Spleen (tissue), 11 donors: ENCODE data around the gene CFAP20DC. TPM values are rescaled to one million over a fixed set of nuclear protein-coding genes. Genes with fewer than 3 reads are reported as not detected.

Experiments
- DNase-seq: peaks from one replicate; pipeline ENCODE4 v3.0.0-alpha.2; 2020
- H3K27ac ChIP-seq, 8 donors: fragments of 200-600 bp; sonication (generic) in 7 of 8; 1 replicate in 4 of 8; 2 replicates in 4 of 8; pipeline versions ENCODE4 v1.5.0 to v1.8.0; 2016 to 2021; ENCODE audit warnings: inconsistent platforms in 4 of 8, mild to moderate bottlenecking in 4 of 8, moderate library complexity in 1 of 8
- H3K27me3 ChIP-seq, 7 donors: fragments of 200-600 bp; sonication (generic) in 6 of 7; replicated peaks in 1 of 7; 1 replicate in 4 of 7; 2 replicates in 3 of 7; pipeline versions ENCODE4 v1.5.0 to v1.8.0; 2016 to 2021; ENCODE audit warnings: inconsistent platforms in 3 of 7, mild to moderate bottlenecking in 1 of 7
- H3K36me3 ChIP-seq, 6 donors: fragments of 200-600 bp; sonication (generic) in 5 of 6; 1 replicate in 4 of 6; 2 replicates in 2 of 6; pipeline versions ENCODE4 v1.5.0 to v1.8.0; 2016 to 2021; ENCODE audit warnings: inconsistent platforms in 2 of 6
- H3K4me1 ChIP-seq, 6 donors: fragments of 200-600 bp; sonication (generic) in 5 of 6; 1 replicate in 3 of 6; 2 replicates in 3 of 6; pipeline versions ENCODE4 v1.5.0 to v1.8.0; 2016 to 2021; ENCODE audit warnings: inconsistent platforms in 3 of 6
- H3K4me3 ChIP-seq, 8 donors: fragments of 200-600 bp; sonication (generic) in 7 of 8; 1 replicate in 4 of 8; 2 replicates in 4 of 8; pipeline versions ENCODE4 v1.5.0 to v1.8.0; 2016 to 2021; ENCODE audit warnings: inconsistent platforms in 4 of 8, mild to moderate bottlenecking in 4 of 8, moderate library complexity in 2 of 8
- H3K9me3 ChIP-seq, 8 donors: fragments of 200-600 bp; sonication (generic) in 7 of 8; 1 replicate in 4 of 8; 2 replicates in 4 of 8; pipeline versions ENCODE4 v1.5.0 to v1.8.0; 2016 to 2021; ENCODE audit warnings: inconsistent platforms in 4 of 8
- CTCF ChIP-seq, 11 experiments: fragments of 200-600 bp in 7 of 11; fragments of 450-650 bp in 4 of 11; sonication (generic) in 4 of 11; IDR thresholded peaks in 8 of 11; conservative IDR thresholded peaks in 3 of 11; 1 replicate in 7 of 11; 2 replicates in 4 of 11; pipeline versions ENCODE4 v1.4.0 to v1.8.0; 2016 to 2021; ENCODE audit warnings: antibody characterized with exemption in 11 of 11, inconsistent platforms in 4 of 11, mild to moderate bottlenecking in 1 of 11
- POLR2A ChIP-seq, 3 donors: fragments of 450-650 bp; IDR thresholded peaks; one replicate each; pipeline ENCODE4 v1.5.1; 2017; ENCODE audit warnings: antibody characterized with exemption in 3 of 3, mild to moderate bottlenecking in 1 of 3
- POLR2AphosphoS5 ChIP-seq, 3 donors: sonication (generic); formaldehyde crosslinking; IDR thresholded peaks; one replicate each; pipeline ENCODE4 v1.5.1; 2017; ENCODE audit warnings: antibody characterized with exemption in 3 of 3
- WGBS, 5 donors: extraction: QIAGEN DNeasy Blood & Tissue Kit in 3 of 5; methylation state at CpG; one replicate each; pipeline versions ENCODE4 v1.1.5 to v1.1.7; 2013 to 2018; 5-methylcytosine and 5-hydroxymethylcytosine counted together
- intact Hi-C: fragments of 100-400 bp; cut with DNase I; formaldehyde crosslinking; loops from one replicate; pipeline ENCODE4 v1.15.0; 2023; ENCODE audit warnings: low total_unique reads
- polyA plus RNA-seq, 3 donors: library from polyadenylated mRNA; stranded (reverse); fragments of 200-250 nt; gene quantifications; one replicate each; pipeline ENCODE4 v1.2.1, GENCODE V29; 2013
- total RNA-seq, 7 donors: library from RNA; depleted of rRNA in 3 of 7; stranded (reverse); fragments of >200 nt in 3 of 7; fragmentation: NEBNext Ultra II Directional in 4 of 7; extraction: Animal tissue kit (Norgen Biotek cat#: 25700) in 4 of 7; gene quantifications; one replicate each; pipeline versions ENCODE4 v1.1.0 to v1.2.1, GENCODE V29; 2016 to 2021
- donor health status: healthy with polysubstance abuse.
- donor health status: DM: no; HTN: no; CAD: no; lungs with moderate emphysema.
- donor health status: DM: no; HTN: no; CAD: no.
- donor health status: Bipolar disorder and iron deficiency.
- donor health status: healthy.
- donor health status: DM: no; HTN: no; CAD: no.
- donor health status: DM: yes; HTN: yes; CAD: no.

Gene CFAP20DC
- total and polyA plus RNA-seq, 10 donors, result 0.20 to 1.2 (median 0.58) TPM

GRCh38 chr3:58792921-58793451 is 256.8 kb downstream of the CFAP20DC start:
- no peaks in the 10 kb centered on the region for H3K9me3 ChIP-seq
- no peak overlapping the region for H3K4me3 ChIP-seq
- DNase-seq, result no peak
- H3K27me3 ChIP-seq, result no peaks in the 10 kb centered on the region
- no peak for TF ChIP-seq POLR2A (IDR thresholded peaks at IDR 0.05)
- no peak for TF ChIP-seq POLR2AphosphoS5 (IDR thresholded peaks at IDR 0.05)
- TF ChIP-seq CTCF (IDR thresholded peaks at IDR 0.05 in 8 of 11, conservative IDR thresholded peaks at IDR 0.05 in 3 of 11), result no peak
- H3K4me1 ChIP-seq, result no peaks in the 10 kb centered on the region
- no peaks in the 10 kb centered on the region for H3K36me3 ChIP-seq
- intact Hi-C loops, result no loop called here
- no peak overlapping the region for H3K27ac ChIP-seq
- WGBS, 5 donors, result 39 to 61% (median 47%) methylated on average over 2 of the region's 2 CpGs

GRCh38 chr3:58789385-58789784 is 260.4 kb downstream of the CFAP20DC start:
- Histone ChIP-seq H3K4me3 (no peak overlapping the region), H3K27me3 (no peaks in the 10 kb centered on the region), H3K27ac (no peak overlapping the region), H3K36me3 (no peaks in the 10 kb centered on the region), H3K9me3 (no peaks in the 10 kb centered on the region), H3K4me1 (no peaks in the 10 kb centered on the region)
- TF ChIP-seq CTCF (IDR thresholded peaks at IDR 0.05 in 8 of 11, conservative IDR thresholded peaks at IDR 0.05 in 3 of 11), result no peak
- TF ChIP-seq POLR2AphosphoS5 (IDR thresholded peaks at IDR 0.05), result no peak
- no peak for TF ChIP-seq POLR2A (IDR thresholded peaks at IDR 0.05)
- intact Hi-C loops, result no loop called here
- no peak for DNase-seq

- no peaks in the 10 kb centered on the region for H3K4me1 ChIP-seq
- H3K36me3 ChIP-seq, result no peaks in the 10 kb centered on the region
- no peak for TF ChIP-seq POLR2AphosphoS5 (IDR thresholded peaks at IDR 0.05)
- no peak for TF ChIP-seq POLR2A (IDR thresholded peaks at IDR 0.05)
- TF ChIP-seq CTCF (IDR thresholded peaks at IDR 0.05 in 8 of 11, conservative IDR thresholded peaks at IDR 0.05 in 3 of 11), result no peak
- no peak overlapping the region for H3K27ac ChIP-seq
- no peak for DNase-seq
- WGBS, 5 donors, result 84 to 90% (median 85%) methylated on average over 6 of the region's 6 CpGs
- intact Hi-C loops, result no loop called here
- H3K4me3 ChIP-seq, result no peak overlapping the region
- peaks cover 3 to 34% (median 25%) of the 10 kb centered on the region in 8 donors for H3K9me3 ChIP-seq
- H3K27me3 ChIP-seq, result no peaks in the 10 kb centered on the region
These were observed 264.9 kb downstream of the CFAP20DC start for GRCh38 chr3:58784888-58785287.

GRCh38 chr3:58784425-58784824 is 265.4 kb downstream of the CFAP20DC start:
- 81 to 94% (median 89%) methylated on average over 4 of the region's 4 CpGs for WGBS, 5 donors
- Histone ChIP-seq H3K9me3 (peaks cover 3 to 38% (median 30%) of the 10 kb centered on the region in 8 donors), H3K36me3 (no peaks in the 10 kb centered on the region), H3K4me3 (no peak overlapping the region), H3K27me3 (no peaks in the 10 kb centered on the region), H3K4me1 (no peaks in the 10 kb centered on the region), H3K27ac (no peak overlapping the region)
- TF ChIP-seq CTCF (IDR thresholded peaks at IDR 0.05 in 8 of 11, conservative IDR thresholded peaks at IDR 0.05 in 3 of 11) (no peak), POLR2AphosphoS5 (IDR thresholded peaks at IDR 0.05) (no peak), POLR2A (IDR thresholded peaks at IDR 0.05) (no peak)
- no peak for DNase-seq
- intact Hi-C loops, result no loop called here
